HFF-Myc (cell line): ENCODE data around the gene CTNND2.

Source experiments
- DNase-seq: peaks from one replicate; pipeline ENCODE4 v3.0.0-alpha.2; 2011; ENCODE audit warnings: low read depth; ENCODE audit errors: extremely low read depth
- H3K4me3 ChIP-seq: replicated peaks from 2 replicates; pipeline ENCODE4 v1.5.1; 2011; ENCODE audit warnings: low read depth, mild to moderate bottlenecking, control low read depth, low read length
- TF ChIP-seq, protein P1 (sequence below): IDR thresholded peaks from 2 replicates; pipeline ENCODE4 v1.5.1; 2012; ENCODE audit warnings: mild to moderate bottlenecking, low read depth, low read length, control low read depth; ENCODE audit errors: missing control alignments

The CTNND2 gene

DNA sequence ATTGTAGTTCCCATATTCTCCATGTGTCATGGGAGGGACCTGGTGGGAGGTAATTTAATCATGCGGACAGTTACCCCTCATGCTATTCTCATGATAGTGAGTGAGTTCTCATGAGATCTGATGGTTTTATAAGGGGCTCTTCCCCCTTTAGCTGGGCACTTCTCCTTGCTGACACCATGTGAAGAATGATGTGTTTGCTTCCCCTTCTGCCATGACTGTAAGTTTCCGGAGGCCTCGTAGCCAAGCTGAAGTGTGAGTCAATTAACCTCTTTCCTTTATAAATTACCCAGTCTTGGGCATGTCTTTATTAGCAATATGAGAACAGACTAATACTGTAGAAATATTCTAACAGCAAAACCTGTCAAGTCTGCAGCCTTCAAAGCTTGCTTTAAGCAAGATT lies 293.2 kb downstream of the CTNND2 start:
- TF ChIP-seq, protein P1, sequence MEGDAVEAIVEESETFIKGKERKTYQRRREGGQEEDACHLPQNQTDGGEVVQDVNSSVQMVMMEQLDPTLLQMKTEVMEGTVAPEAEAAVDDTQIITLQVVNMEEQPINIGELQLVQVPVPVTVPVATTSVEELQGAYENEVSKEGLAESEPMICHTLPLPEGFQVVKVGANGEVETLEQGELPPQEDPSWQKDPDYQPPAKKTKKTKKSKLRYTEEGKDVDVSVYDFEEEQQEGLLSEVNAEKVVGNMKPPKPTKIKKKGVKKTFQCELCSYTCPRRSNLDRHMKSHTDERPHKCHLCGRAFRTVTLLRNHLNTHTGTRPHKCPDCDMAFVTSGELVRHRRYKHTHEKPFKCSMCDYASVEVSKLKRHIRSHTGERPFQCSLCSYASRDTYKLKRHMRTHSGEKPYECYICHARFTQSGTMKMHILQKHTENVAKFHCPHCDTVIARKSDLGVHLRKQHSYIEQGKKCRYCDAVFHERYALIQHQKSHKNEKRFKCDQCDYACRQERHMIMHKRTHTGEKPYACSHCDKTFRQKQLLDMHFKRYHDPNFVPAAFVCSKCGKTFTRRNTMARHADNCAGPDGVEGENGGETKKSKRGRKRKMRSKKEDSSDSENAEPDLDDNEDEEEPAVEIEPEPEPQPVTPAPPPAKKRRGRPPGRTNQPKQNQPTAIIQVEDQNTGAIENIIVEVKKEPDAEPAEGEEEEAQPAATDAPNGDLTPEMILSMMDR, result no peak
- DNase-seq, result no peak
- no peak overlapping the region for H3K4me3 ChIP-seq

DNA sequence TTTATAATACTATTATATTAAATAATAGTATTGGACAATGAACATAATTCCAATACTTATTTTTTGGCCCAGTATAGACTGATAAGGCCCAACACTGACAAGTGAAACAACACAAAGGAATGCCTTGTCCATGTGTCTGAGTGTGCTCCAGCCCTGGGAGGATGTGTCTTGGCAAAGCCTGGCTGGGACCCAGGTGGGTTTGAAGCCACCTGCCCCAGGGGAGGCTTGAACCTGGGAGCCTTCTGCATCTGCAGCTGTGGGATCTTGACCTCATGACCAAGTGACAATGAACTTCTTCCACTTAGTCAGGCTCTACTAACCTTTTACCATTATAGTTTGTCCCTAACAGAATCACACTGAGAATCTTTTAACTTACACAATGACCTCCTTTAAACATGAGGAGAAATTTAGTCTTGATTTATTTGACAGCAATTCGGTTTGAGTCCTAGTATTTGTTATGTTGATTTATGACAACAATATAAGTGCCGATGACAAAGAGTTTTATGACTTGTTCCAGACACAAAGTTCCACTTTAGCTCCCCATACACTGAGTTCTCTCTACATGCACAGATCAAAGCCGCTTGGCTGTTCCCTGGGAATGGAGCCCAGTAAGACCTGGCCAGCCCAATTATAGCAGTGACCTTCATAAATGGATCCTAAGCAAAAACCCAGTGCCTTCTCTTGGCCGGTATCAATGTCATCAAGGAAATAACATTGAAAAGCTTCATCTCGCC lies 294.5 kb downstream of the CTNND2 start:
- H3K4me3 ChIP-seq, result no peak overlapping the region
- TF ChIP-seq, protein P1, result no peak
- no peak for DNase-seq

DNA sequence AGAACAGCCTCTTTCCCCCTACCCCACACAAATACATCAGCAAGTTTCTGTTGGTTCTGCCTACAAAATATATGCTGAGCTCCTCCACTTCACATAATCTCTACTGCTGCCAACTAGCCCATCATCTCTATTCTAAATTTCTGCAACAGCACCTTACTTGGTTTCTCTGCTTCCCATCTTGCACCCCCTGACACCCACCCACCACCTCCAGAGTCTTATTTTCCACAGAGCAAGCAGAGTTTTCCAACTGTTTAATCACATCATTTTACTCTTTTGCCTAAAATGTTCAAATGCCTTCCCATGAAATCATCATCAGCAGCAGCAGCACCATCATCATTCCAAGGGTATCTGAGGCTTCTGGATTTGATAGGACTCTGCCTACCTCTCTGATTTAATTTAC lies 295.7 kb downstream of the CTNND2 start:
- no peak overlapping the region for H3K4me3 ChIP-seq
- TF ChIP-seq, protein P1, result no peak
- no peak for DNase-seq

DNA sequence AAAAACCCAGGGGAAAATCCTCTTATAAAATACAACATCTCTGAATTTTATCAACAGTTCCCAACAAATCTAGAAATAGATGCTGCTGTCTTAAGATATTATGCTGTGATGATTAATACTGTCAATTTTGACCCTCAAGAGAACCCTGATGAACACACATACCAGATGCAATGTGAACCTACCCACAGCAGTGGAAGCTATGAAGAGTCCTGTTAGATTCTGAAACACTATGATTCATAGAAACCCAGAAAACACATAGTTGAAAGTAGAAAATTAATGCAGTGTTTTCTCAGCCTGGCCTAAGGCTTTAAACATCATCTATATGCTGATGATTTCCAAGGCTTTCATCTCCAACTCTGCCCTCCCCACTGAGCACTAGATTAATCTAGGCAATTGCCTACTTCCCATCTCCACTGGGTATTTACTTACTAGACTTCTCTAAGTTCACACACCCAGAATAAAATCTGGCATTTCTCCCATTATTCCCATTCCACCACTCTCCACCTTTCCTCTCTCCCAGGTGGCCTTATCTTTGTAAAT lies 296.2 kb downstream of the CTNND2 start:
- TF ChIP-seq, protein P1, result no peak
- DNase-seq, result no peak

DNA sequence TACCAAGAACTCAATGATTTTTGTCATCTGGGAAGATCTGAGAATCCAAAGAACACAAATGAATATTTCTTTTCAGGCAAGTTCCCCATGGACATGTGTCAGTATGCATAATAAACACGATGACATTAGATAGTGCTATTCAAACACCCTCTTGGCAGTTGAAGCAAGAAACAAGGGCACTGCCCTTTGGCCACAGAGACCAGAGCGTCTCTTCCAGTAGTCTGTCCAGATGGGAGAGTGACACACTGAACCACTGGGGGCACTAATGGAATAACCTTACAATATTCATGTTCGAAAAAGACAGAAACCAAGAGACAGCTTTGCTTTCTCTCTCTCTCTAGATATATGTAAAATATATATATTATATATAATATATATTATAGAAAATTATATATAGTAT lies 301.9 kb downstream of the CTNND2 start:
- TF ChIP-seq, protein P1, result no peak
- DNase-seq, result no peak
- H3K4me3 ChIP-seq, result no peak overlapping the region

More for the DNA sequence above, 296.2 kb downstream of the CTNND2 start:
- H3K4me3 ChIP-seq, result no peak overlapping the region

DNA sequence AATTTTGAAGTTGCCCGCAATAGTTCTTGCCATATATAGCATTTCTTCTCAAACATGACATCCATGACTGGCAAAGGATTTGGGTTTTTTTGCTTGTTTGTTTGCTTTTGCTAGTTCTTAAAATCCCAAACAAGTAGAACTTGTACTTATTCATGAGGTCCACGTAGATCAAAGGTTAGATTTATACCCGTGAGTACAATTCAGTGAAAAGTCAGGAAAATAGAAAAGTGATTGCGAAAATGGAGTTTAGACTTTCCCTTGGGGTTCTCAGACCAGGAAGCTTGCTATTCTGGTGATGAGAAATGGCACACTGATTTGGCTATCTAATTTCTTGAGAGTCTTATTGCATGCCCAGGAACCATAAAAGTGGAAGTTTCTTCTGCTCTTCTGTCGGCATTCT lies 304.7 kb downstream of the CTNND2 start:
- H3K4me3 ChIP-seq, result no peak overlapping the region
- no peak for DNase-seq
- TF ChIP-seq, protein P1, result no peak
